M059J (cell line): Measurements from ENCODE around the gene HOXD9. TPM values are rescaled to one million over a fixed set of nuclear protein-coding genes. Genes with fewer than 3 reads are reported as not detected.

Experiments used
- DNase-seq: peaks from one replicate; pipeline ENCODE4 v3.0.0-alpha.2; 2012; ENCODE audit warnings: low read depth
- total RNA-seq: library from RNA; depleted of rRNA; stranded (reverse); fragments of >200 nt; shearing (Covaris generic); gene quantifications from 2 replicates; pipeline ENCODE4 v1.2.3, GENCODE V29; 2014

The HOXD9 gene
- total RNA-seq, 1 experiment from 2014 or later: 0.86 TPM

DNA sequence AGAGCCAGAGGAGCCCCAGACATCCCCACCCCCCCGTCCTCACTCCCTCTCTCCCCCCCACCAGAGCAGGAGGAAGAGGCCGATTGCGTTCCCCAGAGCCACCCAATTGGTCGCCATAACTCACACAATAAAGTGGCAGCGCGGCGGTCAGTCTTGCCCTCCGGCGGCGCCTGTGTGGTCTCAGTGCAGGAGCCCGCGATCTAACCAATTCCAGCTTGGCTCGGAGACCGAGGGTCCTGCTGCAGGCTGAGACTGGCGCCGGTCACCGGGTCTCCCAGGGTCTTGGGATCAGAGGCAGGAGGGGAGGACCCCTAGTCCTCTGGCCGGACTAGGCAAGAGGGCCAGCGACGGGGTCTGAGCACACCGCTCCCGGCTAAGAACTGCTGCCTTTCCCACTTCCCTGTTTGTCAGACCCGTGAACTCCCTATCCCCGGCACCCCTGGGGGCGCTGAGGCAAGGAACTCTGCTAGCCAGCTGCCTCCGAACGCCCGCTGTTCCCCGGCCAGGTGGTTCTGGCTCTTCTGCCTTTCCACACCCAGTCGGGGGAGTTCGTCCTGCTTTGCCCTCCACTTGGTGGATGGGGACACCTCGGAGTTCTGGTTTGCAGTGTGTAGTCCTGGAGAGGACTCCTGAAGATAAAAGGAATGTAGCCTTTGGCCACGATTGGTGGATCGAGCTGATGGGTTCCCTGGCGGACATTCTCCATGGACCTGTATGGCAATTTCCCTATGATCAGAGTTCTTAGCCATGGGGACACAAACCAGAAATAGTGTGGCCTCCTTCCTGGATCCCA lies 24.0 kb upstream of the HOXD9 start:
- DNase-seq: no peak

DNA sequence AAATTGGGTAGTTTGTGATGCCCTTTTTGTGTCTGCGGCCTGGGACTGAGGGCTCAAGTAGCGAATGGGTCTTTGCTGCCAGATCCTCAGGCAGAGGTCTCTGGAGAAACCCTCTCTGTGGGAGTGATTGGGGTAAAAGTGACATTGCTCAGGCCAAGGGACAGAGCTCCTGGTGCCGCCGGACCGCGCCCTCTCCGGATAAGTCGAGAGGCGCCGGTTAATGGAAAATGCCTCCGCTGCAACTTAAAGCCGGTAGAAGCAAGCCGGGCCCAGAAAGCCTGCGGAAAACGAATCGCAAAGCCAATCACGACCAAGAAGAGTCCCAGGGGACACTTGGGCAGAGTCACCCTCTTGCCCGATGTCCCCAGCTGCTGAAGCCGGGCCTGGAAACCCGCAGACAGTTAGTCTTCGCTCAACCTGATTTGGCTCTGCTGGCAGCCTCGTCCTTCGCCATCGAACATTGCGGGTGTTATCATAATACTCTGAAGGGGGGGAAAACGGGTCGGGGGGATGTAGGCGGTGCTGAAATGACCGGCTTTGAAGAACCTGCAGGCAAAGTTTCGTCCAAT lies 23.3 kb upstream of the HOXD9 start:
- DNase-seq: no peak

DNA sequence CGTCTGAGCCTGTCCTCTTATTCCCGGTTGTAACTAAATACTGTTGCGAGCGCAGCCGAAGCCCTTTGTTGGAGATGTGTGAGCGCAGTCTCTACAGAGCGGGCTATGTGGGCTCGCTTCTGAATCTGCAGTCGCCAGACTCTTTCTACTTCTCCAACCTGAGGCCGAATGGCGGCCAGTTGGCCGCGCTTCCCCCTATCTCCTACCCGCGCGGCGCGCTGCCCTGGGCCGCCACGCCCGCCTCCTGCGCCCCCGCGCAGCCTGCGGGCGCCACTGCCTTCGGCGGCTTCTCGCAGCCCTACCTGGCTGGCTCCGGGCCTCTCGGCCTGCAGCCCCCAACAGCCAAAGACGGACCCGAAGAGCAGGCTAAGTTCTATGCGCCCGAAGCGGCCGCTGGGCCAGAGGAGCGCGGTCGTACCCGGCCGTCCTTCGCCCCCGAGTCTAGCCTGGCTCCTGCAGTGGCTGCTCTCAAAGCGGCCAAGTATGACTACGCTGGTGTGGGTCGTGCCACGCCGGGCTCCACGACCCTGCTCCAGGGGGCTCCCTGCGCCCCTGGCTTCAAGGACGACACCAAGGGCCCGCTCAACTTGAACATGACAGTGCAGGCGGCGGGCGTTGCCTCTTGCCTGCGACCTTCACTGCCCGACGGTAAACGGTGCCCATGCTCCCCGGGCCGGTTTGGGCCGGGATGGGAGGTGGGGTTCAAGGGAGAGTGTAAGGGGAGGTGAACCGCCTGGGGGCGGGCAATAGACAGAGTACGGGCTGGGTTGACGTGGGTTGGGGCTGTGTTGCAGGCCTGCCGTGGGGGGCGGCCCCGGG lies 22.6 kb upstream of the HOXD9 start, which contains the start of gene HOXD12:
Gene HOXD12 (plus strand): TSS at position 68 of the 819 bp plus-strand sequence. CDS start 7 bp downstream, at position 75.
- no peak for DNase-seq

GRCh38 chr2:176100547-176101140 lies 21.9 kb upstream of the HOXD9 start:
- no peak for DNase-seq

GRCh38 chr2:176101216-176101830 lies 21.2 kb upstream of the HOXD9 start:
- no peak for DNase-seq

- DNase-seq: no peak
Observed at GRCh38 chr2:176101842-176102241, 20.7 kb upstream of the HOXD9 start.

GRCh38 chr2:176102309-176102866 lies 20.1 kb upstream of the HOXD9 start:
- DNase-seq: no peak

GRCh38 chr2:176103194-176103593 lies 19.3 kb upstream of the HOXD9 start:
- no peak for DNase-seq

DNA sequence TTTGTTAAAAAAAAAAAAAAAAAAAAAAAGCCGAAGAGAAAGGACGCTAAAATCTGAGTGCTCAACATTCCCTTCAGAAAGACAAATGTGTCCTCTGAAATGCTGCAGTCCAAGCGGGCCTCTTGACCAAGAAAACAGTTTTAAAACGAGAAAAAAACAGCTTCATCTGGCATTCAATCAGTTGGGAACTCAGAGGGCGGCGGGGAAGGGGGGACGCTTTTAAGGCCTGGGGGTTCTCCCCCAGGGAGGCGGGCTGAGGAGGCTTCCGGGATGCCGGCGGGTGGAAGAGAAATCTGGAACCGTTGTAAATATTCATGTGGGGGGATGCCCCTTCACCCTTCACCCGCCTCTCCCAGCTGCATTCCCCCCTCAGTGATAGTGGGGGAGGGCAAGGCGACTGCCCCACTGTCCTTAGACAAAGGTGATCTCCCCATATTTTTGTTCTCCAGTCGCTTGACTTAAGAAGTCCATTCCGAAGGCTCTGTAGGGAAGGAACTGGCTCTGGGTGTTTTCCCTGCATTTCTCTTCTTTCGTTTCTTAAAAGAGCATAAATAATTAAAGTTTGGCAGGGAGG lies 18.7 kb upstream of the HOXD9 start:
- DNase-seq: no peak

- peak; percentile 97 for DNase-seq
Observed at GRCh38 chr2:176104316-176105077, 18.0 kb upstream of the HOXD9 start.

- DNase-seq: peak; percentile 51
Observed at GRCh38 chr2:176105078-176105729, 17.3 kb upstream of the HOXD9 start.

DNA sequence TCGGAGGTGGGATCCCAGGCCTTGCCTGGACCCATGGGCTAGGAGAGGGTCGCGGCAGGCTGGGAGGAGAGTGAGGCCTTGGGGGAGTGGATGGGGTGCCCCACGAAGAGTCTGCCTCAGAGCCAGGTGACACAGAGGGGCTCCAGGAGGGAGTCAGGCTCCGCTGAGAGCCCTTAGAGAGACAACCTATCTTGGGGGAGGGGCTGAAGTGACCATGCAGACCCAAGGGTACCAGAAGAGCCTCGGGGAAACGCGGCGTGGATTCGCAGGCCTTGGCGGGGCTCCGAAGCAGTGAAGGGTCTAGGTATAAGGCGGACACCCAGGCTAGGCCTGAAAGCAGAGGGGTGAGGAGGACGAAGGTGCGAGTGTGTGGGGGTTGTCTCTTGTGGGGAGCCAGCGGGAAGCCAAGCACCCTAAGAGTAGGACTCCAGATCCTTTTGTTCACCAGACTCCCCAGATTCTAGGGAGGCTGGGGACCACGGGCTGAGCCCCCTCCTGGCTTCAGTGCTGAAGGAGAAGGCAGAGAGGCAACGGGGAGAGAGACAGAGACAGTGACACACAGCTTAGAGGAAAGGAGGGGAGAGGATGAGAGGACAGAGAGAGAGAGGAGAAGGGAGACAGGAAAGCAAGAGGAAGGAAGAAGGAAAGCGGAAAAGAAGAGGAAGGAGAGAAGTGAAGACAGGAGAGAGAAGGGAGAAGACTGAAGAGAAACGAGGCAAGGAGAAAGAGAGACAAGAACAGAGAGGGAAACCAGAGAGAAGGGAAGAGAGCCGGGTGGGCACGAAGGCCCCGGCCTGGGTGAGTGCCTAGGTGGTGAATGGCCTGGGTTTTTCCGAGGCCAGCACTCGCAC lies 16.6 kb upstream of the HOXD9 start:
- DNase-seq: no peak

- DNase-seq: peak; percentile 57
Observed at GRCh38 chr2:176106581-176107539, 15.7 kb upstream of the HOXD9 start, which contains the start of gene HOXD11. Gene HOXD11, plus strand, starts transcription at chr2:176107280. Its CDS starts 76 bp downstream, at chr2:176107356.

GRCh38 chr2:176107731-176108181 lies 14.8 kb upstream of the HOXD9 start:
- no peak for DNase-seq

DNA sequence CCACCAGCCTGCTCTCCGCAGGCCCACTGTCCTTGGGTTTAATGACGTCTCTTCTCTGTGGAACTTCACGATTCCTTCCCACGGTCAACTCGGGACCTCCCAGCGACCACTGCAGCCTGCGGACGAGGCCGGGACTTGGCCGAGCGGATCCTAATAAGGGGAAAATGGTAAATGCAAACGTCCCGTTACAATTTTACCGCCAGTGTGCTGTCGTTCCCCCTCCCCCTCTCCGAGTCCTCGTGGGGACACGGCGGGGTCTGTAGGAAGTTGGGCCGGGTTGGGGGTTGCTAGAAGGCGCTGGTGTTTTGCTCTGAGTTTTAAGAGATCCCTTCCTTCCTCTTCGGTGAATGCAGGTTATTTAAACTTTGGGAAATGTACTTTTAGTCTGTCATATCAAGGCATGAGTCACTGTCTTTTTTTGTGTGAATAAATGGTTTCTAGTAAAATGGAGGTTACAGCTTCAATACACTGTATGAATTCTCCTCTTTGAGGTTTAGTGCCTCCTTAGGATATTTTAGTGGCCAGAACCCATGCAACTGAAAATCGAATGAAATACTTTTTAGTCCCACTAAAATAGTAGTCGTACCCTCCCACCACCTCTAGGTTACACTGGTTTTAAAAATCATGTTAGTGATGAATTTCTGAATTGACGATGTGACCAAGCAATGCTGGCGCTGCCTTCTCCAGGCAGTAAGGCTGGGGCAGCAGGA lies 13.2 kb upstream of the HOXD9 start:
- no peak for DNase-seq

DNA sequence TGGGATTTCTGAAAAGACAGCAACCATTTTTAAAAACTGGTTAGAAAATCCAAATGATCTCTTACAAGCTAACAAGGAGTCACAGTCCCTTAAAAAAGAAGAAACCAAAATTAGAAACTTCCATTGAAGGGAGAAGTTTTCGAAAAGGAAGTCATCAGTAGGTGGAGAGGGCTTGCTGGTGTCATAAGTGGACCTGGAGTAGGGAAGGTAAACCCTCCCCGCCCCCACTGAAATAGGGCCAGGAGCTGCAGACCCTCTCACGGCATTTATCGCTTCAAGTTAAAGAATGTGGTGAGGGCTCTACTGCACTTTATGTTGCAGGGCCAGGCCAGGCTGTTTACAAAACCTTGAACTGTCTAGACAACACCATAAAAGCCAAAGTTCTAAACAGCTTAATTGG lies 12.6 kb upstream of the HOXD9 start:
- DNase-seq: no peak
